Hepatocyte (in vitro differentiated cells): ENCODE results near the gene GALNT14.

Experiments
- CTCF ChIP-seq: fragments of 200-600 bp; sonication (generic); IDR thresholded peaks from 2 replicates; pipeline ENCODE4 v1.5.1; 2016; ENCODE audit warnings: antibody characterized with exemption, mild to moderate bottlenecking; ENCODE audit not compliant: poor library complexity
- EZH2 ChIP-seq: fragments of 200-600 bp; sonication (generic); IDR thresholded peaks from 2 replicates; pipeline ENCODE4 v1.6.1; 2016; ENCODE audit warnings: antibody characterized with exemption, mild to moderate bottlenecking, borderline replicate concordance
- EZH2phosphoT487 ChIP-seq: fragments of 200-600 bp; sonication (generic); IDR thresholded peaks from one replicate; pipeline ENCODE4 v1.6.1; 2018; ENCODE audit warnings: antibody characterized with exemption, mild to moderate bottlenecking, low read depth, moderate library complexity; ENCODE audit not compliant: unreplicated experiment, severe bottlenecking

- TF ChIP-seq EZH2: no peak
- no peak for TF ChIP-seq CTCF
- TF ChIP-seq EZH2phosphoT487: no peak
Measured at GRCh38 chr2:31066086-31066485, 72.2 kb downstream of the GALNT14 start.
